PFSK-1 (cell line): Measurements from ENCODE around the gene ETV1.

Source experiments
- FOXP2 ChIP-seq: optimal IDR thresholded peaks from 2 replicates; pipeline ENCODE3; 2011; ENCODE audit warnings: borderline replicate concordance, control low read depth, inconsistent platforms; ENCODE audit not compliant: insufficient read depth; ENCODE audit errors: extremely low read length, extremely low read depth
- POLR2AphosphoS5 ChIP-seq: IDR thresholded peaks from 2 replicates; pipeline ENCODE4 v1.6.1; 2012; ENCODE audit warnings: low read depth, mild to moderate bottlenecking, control low read depth, low read length, moderate library complexity
- REST ChIP-seq, 2 experiments: IDR thresholded peaks; 2 replicates each; pipeline versions ENCODE4 v1.6.1 to v1.8.0; 2011 to 2012; ENCODE audit warnings: low read depth in 2 of 2, low read length in 2 of 2, control low read depth in 1 of 2, inconsistent platforms in 1 of 2, mild to moderate bottlenecking in 1 of 2, moderate library complexity in 1 of 2; ENCODE audit not compliant: insufficient read depth in 1 of 2

- TF ChIP-seq POLR2AphosphoS5 (no peak), FOXP2 (no peak), REST (IDR thresholded peaks at IDR 0.05; ENCODE audit: insufficient read depth in 1 of 2, low read depth in 2 of 2, low read length in 2 of 2) (no peak)
Measured at GRCh38 chr7:13992596-13992964, 3.1 kb upstream of the ETV1 start.
